ENCODE results near the gene NDST1.

The NDST1 gene

DNA sequence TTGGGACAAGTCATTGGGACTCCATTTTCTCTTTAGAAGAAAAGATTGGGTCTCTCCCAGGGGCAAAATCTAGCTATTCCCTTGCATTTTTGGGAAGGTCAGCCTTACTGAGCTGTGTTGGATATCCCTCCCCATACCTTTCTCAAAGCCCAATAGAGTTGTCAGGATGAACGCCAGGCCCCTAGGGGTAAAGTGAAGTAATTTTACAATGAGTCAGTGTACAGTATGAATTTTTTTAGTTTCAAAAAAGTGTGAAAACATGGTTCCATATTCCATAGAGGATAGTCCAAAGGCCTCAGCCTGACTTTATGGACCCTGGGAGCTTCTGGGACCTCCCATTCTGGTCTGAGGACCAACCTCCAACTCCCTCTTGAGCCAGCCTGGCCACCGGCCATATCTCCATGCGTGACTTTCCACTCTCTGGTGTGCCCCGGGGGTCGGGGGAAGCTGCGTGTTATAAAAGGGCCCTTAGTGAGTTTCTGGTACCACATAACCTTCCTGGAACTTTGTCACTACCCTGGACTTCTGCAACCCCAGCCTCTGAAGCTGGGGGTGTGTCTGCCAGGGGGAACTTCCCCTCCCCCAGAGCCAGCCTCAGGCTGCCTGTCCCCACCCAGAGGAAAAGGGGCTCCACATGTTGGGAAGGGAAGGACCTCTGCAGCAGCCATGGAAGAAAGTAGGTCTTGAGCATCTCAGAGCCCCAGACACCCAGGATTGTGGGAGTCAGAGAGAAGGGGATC lies 80.1 kb downstream of the NDST1 start:
- Histone ChIP-seq H3K9me2 (replicated peaks; ENCODE audit: control insufficient read depth, low read length) (no peaks in the 10 kb centered on the region), H3K4me3 (ENCODE audit: low read length) (no peak overlapping the region), H4K20me1 (ENCODE audit: control insufficient read depth, insufficient read depth, low read depth, low read length) (no peaks in the 10 kb centered on the region), H3K4me1 (ENCODE audit: control insufficient read depth, low read length) (no peaks in the 10 kb centered on the region), H3K4me2 (ENCODE audit: low read length) (no peak overlapping the region), H3K79me2 (ENCODE audit: control insufficient read depth, low read length) (no peaks in the 10 kb centered on the region), H3K36me3 (ENCODE audit: control insufficient read depth, low read length) (no peaks in the 10 kb centered on the region), H3K27me3 (ENCODE audit: control insufficient read depth, low read length) (peaks cover 2% of the 10 kb centered on the region; the same call in 1 of the 2 replicates), H3K9me3 (ENCODE audit: control insufficient read depth, insufficient read depth, low read length) (no peaks in the 10 kb centered on the region), H3F3A (ENCODE audit: control insufficient read depth, insufficient read depth) (no peaks in the 10 kb centered on the region), H3K27ac (ENCODE audit: low read depth, low read length) (no peak overlapping the region)
- TF ChIP-seq EZH2phosphoT487 (IDR thresholded peaks at IDR 0.05; ENCODE audit: borderline replicate concordance, low read length) = no peak
- TF ChIP-seq CTCF (IDR thresholded peaks at IDR 0.05; ENCODE audit: low read depth, low read length, poor library complexity, severe bottlenecking) = no peak

DNA sequence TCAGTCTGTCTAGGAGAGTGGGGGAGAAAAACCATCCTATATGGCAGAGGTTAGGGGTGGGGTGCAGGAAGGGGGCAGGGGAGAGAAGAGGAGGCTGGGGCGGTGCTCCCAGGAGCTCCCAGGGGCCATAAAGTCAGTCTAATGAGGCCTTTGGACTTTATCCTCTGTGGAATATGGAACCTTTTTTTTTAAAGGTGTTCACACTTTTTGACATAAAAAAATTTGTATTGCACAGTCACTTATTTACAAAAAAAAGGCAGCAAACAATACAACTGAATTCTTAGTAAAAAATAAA lies 80.6 kb downstream of the NDST1 start:
- Histone ChIP-seq H3F3A (ENCODE audit: control insufficient read depth, insufficient read depth) (no peaks in the 10 kb centered on the region), H3K4me2 (ENCODE audit: low read length) (no peak overlapping the region), H3K9me3 (ENCODE audit: control insufficient read depth, insufficient read depth, low read length) (no peaks in the 10 kb centered on the region), H3K27ac (ENCODE audit: low read depth, low read length) (no peak overlapping the region), H3K79me2 (ENCODE audit: control insufficient read depth, low read length) (no peaks in the 10 kb centered on the region), H3K9me2 (replicated peaks; ENCODE audit: control insufficient read depth, low read length) (no peaks in the 10 kb centered on the region), H3K4me3 (ENCODE audit: low read length) (no peak overlapping the region), H3K27me3 (ENCODE audit: control insufficient read depth, low read length) (no peaks in the 10 kb centered on the region), H4K20me1 (ENCODE audit: control insufficient read depth, insufficient read depth, low read depth, low read length) (no peaks in the 10 kb centered on the region), H3K36me3 (ENCODE audit: control insufficient read depth, low read length) (no peaks in the 10 kb centered on the region), H3K4me1 (ENCODE audit: control insufficient read depth, low read length) (no peaks in the 10 kb centered on the region)
- TF ChIP-seq EZH2phosphoT487 (IDR thresholded peaks at IDR 0.05; ENCODE audit: borderline replicate concordance, low read length) = no peak
- TF ChIP-seq CTCF (IDR thresholded peaks at IDR 0.05; ENCODE audit: low read depth, low read length, poor library complexity, severe bottlenecking) = no peak

GRCh38 chr5:150589862-150590601 lies 82.1 kb downstream of the NDST1 start:
- H3K4me1 ChIP-seq (ENCODE audit: control insufficient read depth, low read length) = no peaks in the 10 kb centered on the region
- no peaks in the 10 kb centered on the region for H3F3A ChIP-seq (ENCODE audit: control insufficient read depth, insufficient read depth)
- no peak overlapping the region for H3K4me3 ChIP-seq (ENCODE audit: low read length)
- TF ChIP-seq CTCF (IDR thresholded peaks at IDR 0.05; ENCODE audit: low read depth, low read length, poor library complexity, severe bottlenecking) (no peak), EZH2phosphoT487 (IDR thresholded peaks at IDR 0.05; ENCODE audit: borderline replicate concordance, low read length) (no peak)
- H3K79me2 ChIP-seq (ENCODE audit: control insufficient read depth, low read length) = no peaks in the 10 kb centered on the region
- no peaks in the 10 kb centered on the region for H3K36me3 ChIP-seq (ENCODE audit: control insufficient read depth, low read length)
- no peak overlapping the region for H3K4me2 ChIP-seq (ENCODE audit: low read length)
- H3K27me3 ChIP-seq (ENCODE audit: control insufficient read depth, low read length) = no peaks in the 10 kb centered on the region
- no peaks in the 10 kb centered on the region for H4K20me1 ChIP-seq (ENCODE audit: control insufficient read depth, insufficient read depth, low read depth, low read length)
- H3K9me2 ChIP-seq (replicated peaks; ENCODE audit: control insufficient read depth, low read length) = no peaks in the 10 kb centered on the region
- no peak overlapping the region for H3K27ac ChIP-seq (ENCODE audit: low read depth, low read length)
- H3K9me3 ChIP-seq (ENCODE audit: control insufficient read depth, insufficient read depth, low read length) = no peaks in the 10 kb centered on the region
